GM21381 (cell line): ENCODE measurements around the gene HS3ST4.

Experiments
- ATAC-seq: cut with Tn5 transposase; IDR thresholded peaks from one replicate; pipeline ENCODE4 v1.9.1; 2021; ENCODE audit warnings: mild to moderate bottlenecking, moderate library complexity; ENCODE audit not compliant: unreplicated experiment

Gene HS3ST4

GRCh38 chr16:25691519-25692091 lies at the start of gene HS3ST4:
TSS of gene HS3ST4 (plus strand) at chr16:25691959.
- no peak for ATAC-seq

GRCh38 chr16:25643633-25644032 lies 48.1 kb upstream of the HS3ST4 start:
- no peak for ATAC-seq

- ATAC-seq, result no peak
Measured at GRCh38 chr16:25656639-25657038, 35.1 kb upstream of the HS3ST4 start.

GRCh38 chr16:25676820-25677219 lies 14.9 kb upstream of the HS3ST4 start:
- ATAC-seq, result no peak

- no peak for ATAC-seq
Measured at GRCh38 chr16:25679511-25679910, 12.2 kb upstream of the HS3ST4 start.

- no peak for ATAC-seq
Measured at GRCh38 chr16:25689137-25689836, 2.5 kb upstream of the HS3ST4 start.

- ATAC-seq, result no peak
Measured at GRCh38 chr16:25690552-25691143, 1.1 kb upstream of the HS3ST4 start.

- ATAC-seq, result no peak
Measured at GRCh38 chr16:25692351-25692741, 587 bp downstream of the HS3ST4 start.

GRCh38 chr16:25692742-25693508 lies 1.2 kb downstream of the HS3ST4 start:
- no peak for ATAC-seq

- ATAC-seq, result no peak
Measured at GRCh38 chr16:25693631-25694030, 1.9 kb downstream of the HS3ST4 start.

GRCh38 chr16:25699069-25699468 lies 7.3 kb downstream of the HS3ST4 start:
- no peak for ATAC-seq

GRCh38 chr16:25700547-25700946 lies 8.8 kb downstream of the HS3ST4 start:
- ATAC-seq, result no peak

GRCh38 chr16:25707553-25707952 lies 15.8 kb downstream of the HS3ST4 start:
- ATAC-seq, result no peak

- ATAC-seq, result no peak
Measured at GRCh38 chr16:25707982-25708583, 16.3 kb downstream of the HS3ST4 start.

- no peak for ATAC-seq
Measured at GRCh38 chr16:25709213-25709612, 17.5 kb downstream of the HS3ST4 start.

GRCh38 chr16:25713785-25714570 lies 22.2 kb downstream of the HS3ST4 start:
- no peak for ATAC-seq

GRCh38 chr16:25716186-25716585 lies 24.4 kb downstream of the HS3ST4 start:
- no peak for ATAC-seq

- ATAC-seq, result no peak
Measured at GRCh38 chr16:25721439-25721838, 29.7 kb downstream of the HS3ST4 start.

GRCh38 chr16:25726430-25727098 lies 34.8 kb downstream of the HS3ST4 start:
- ATAC-seq, result no peak
